Breast epithelium (tissue), 4 donors: Measurements from ENCODE around the gene RALGAPA1. TPM values are rescaled to one million over a fixed set of nuclear protein-coding genes. Genes with fewer than 3 reads are reported as not detected.
"Not testable (repeated sequence)": the region's sequence is repeated elsewhere in the genome, so short reads cannot be mapped to it uniquely, and the experiment has no call there.

Source experiments
- DNase-seq, 2 donors: peaks; one replicate each; pipeline ENCODE4 v3.0.0-alpha.2; 2019; ENCODE audit warnings: low spot score in 2 of 2
- H3K27ac ChIP-seq, 2 donors: fragments of 200-600 bp; sonication (generic) in 1 of 2; one replicate each; pipeline ENCODE4 v1.5.1; 2016 to 2019; ENCODE audit warnings: mild to moderate bottlenecking in 1 of 2
- H3K27me3 ChIP-seq, 2 donors: fragments of 200-600 bp; sonication (generic) in 1 of 2; one replicate each; pipeline versions ENCODE4 v1.5.1 to v1.6.0; 2017 to 2019; ENCODE audit warnings: control low read depth in 1 of 2, mild to moderate bottlenecking in 1 of 2
- H3K36me3 ChIP-seq: fragments of 200-600 bp; one replicate; pipeline ENCODE4 v1.5.1; 2019
- H3K4me1 ChIP-seq, 2 donors: fragments of 200-600 bp; sonication (generic); one replicate each; pipeline ENCODE4 v1.5.1; 2016 to 2019; ENCODE audit warnings: control low read depth in 1 of 2
- H3K4me3 ChIP-seq, 3 donors: fragments of 200-600 bp; sonication (generic); 1 replicate in 2 of 3; 2 replicates in 1 of 3; pipeline ENCODE4 v1.5.1; 2016 to 2019; ENCODE audit warnings: mild to moderate bottlenecking in 3 of 3, moderate library complexity in 2 of 3
- H3K9me3 ChIP-seq, 2 donors: fragments of 200-600 bp; sonication (generic) in 1 of 2; one replicate each; pipeline ENCODE4 v1.5.1; 2016 to 2019; ENCODE audit warnings: control low read depth in 1 of 2
- CTCF ChIP-seq, 3 donors: fragments of 450-650 bp; IDR thresholded peaks; one replicate each; pipeline ENCODE4 v1.5.1; 2016 to 2017; ENCODE audit warnings: antibody characterized with exemption in 3 of 3, mild to moderate bottlenecking in 3 of 3, moderate library complexity in 3 of 3
- POLR2A ChIP-seq: fragments of 450-650 bp; IDR thresholded peaks from one replicate; pipeline ENCODE4 v1.6.1; 2016; ENCODE audit warnings: antibody characterized with exemption, mild to moderate bottlenecking, moderate library complexity
- POLR2AphosphoS5 ChIP-seq, 3 donors: sonication (generic); formaldehyde crosslinking; IDR thresholded peaks; one replicate each; pipeline ENCODE4 v1.6.1; 2017; ENCODE audit warnings: antibody characterized with exemption in 3 of 3
- intact Hi-C: fragments of 100-400 bp; cut with DNase I; formaldehyde crosslinking; loops from one replicate; pipeline ENCODE4 v1.15.1; 2023; ENCODE audit warnings: low total_unique reads
- total RNA-seq, 3 donors: library from RNA; depleted of rRNA; stranded (reverse); fragments of >200 nt; gene quantifications; one replicate each; pipeline ENCODE4 v1.1.0, GENCODE V29; 2016

RALGAPA1 gene
- total RNA-seq, 3 donors from 2014 or later: 52.2 to 136 (median 103) TPM

- no peak overlapping the region for H3K27ac ChIP-seq
- no peak for DNase-seq
- H3K36me3 ChIP-seq: no peaks in the 10 kb centered on the region
- no peaks in the 10 kb centered on the region for H3K27me3 ChIP-seq
- no peaks in the 10 kb centered on the region for H3K9me3 ChIP-seq
- H3K4me3 ChIP-seq: no peak overlapping the region
- no peaks in the 10 kb centered on the region for H3K4me1 ChIP-seq
- intact Hi-C loops: no loop called here
- TF ChIP-seq CTCF (IDR thresholded peaks at IDR 0.05) (no peak), POLR2A (no peak)
Measured at GRCh38 chr14:35853225-35853624, 44.1 kb upstream of the RALGAPA1 start.

GRCh38 chr14:35851823-35852222 lies 42.7 kb upstream of the RALGAPA1 start:
- no peak for TF ChIP-seq POLR2AphosphoS5 (IDR thresholded peaks at IDR 0.05)
- no peak for TF ChIP-seq POLR2A
- TF ChIP-seq CTCF (IDR thresholded peaks at IDR 0.05): no peak
- Histone ChIP-seq H3K27me3 (no peaks in the 10 kb centered on the region), H3K27ac (no peak overlapping the region), H3K36me3 (no peaks in the 10 kb centered on the region), H3K4me1 (no peaks in the 10 kb centered on the region), H3K9me3 (no peaks in the 10 kb centered on the region), H3K4me3 (no peak overlapping the region)
- intact Hi-C loops: no loop called here
- no peak for DNase-seq

GRCh38 chr14:35849122-35849521 lies 40.0 kb upstream of the RALGAPA1 start:
- Histone ChIP-seq H3K4me1 (no peaks in the 10 kb centered on the region), H3K27ac (no peak overlapping the region), H3K36me3 (no peaks in the 10 kb centered on the region), H3K9me3 (no peaks in the 10 kb centered on the region), H3K4me3 (no peak overlapping the region), H3K27me3 (no peaks in the 10 kb centered on the region)
- TF ChIP-seq POLR2AphosphoS5 (IDR thresholded peaks at IDR 0.05) (no peak), CTCF (IDR thresholded peaks at IDR 0.05) (no peak), POLR2A (no peak)
- no peak for DNase-seq
- intact Hi-C loops: no loop called here

GRCh38 chr14:35847636-35848035 lies 38.5 kb upstream of the RALGAPA1 start:
- no peak for DNase-seq
- TF ChIP-seq POLR2AphosphoS5 (IDR thresholded peaks at IDR 0.05): no peak
- TF ChIP-seq CTCF (IDR thresholded peaks at IDR 0.05): no peak
- TF ChIP-seq POLR2A: no peak
- no peak overlapping the region for H3K4me3 ChIP-seq
- H3K4me1 ChIP-seq: no peaks in the 10 kb centered on the region
- intact Hi-C loops: no loop called here
- H3K9me3 ChIP-seq: peaks cover 3% of the 10 kb centered on the region in 2 donors
- H3K36me3 ChIP-seq: no peaks in the 10 kb centered on the region
- no peaks in the 10 kb centered on the region for H3K27me3 ChIP-seq
- H3K27ac ChIP-seq: no peak overlapping the region

- Histone ChIP-seq H3K36me3 (no peaks in the 10 kb centered on the region), H3K4me3 (no peak overlapping the region), H3K27me3 (no peaks in the 10 kb centered on the region), H3K27ac (no peak overlapping the region), H3K4me1 (no peaks in the 10 kb centered on the region), H3K9me3 (peaks cover 8 to 17% of the 10 kb centered on the region in 2 donors)
- intact Hi-C loops: no loop called here
- no peak for TF ChIP-seq POLR2A
- TF ChIP-seq POLR2AphosphoS5 (IDR thresholded peaks at IDR 0.05): no peak
- TF ChIP-seq CTCF (IDR thresholded peaks at IDR 0.05): no peak
- DNase-seq: no peak
Measured at GRCh38 chr14:35844494-35844893, 35.4 kb upstream of the RALGAPA1 start.

GRCh38 chr14:35842245-35842644 lies 33.1 kb upstream of the RALGAPA1 start:
- H3K9me3 ChIP-seq: peaks cover 8 to 17% of the 10 kb centered on the region in 2 donors
- H3K27ac ChIP-seq, H3K4me3 ChIP-seq, H3K36me3 ChIP-seq, H3K27me3 ChIP-seq, intact Hi-C loops, DNase-seq, H3K4me1 ChIP-seq: not testable (repeated sequence)

- H3K4me1 ChIP-seq, intact Hi-C loops, DNase-seq, H3K4me3 ChIP-seq, H3K36me3 ChIP-seq, H3K27ac ChIP-seq, H3K27me3 ChIP-seq: not testable (repeated sequence)
- peaks cover 8 to 17% of the 10 kb centered on the region in 2 donors for H3K9me3 ChIP-seq
Measured at GRCh38 chr14:35841704-35842103, 32.6 kb upstream of the RALGAPA1 start.
